Measurements from ENCODE around the gene TMEM170B. TPM values are rescaled to one million over a fixed set of nuclear protein-coding genes. Genes with fewer than 3 reads are reported as not detected.

Gene TMEM170B
- polyA plus RNA-seq (2013, experiment 1 of 2; ENCODE audit: insufficient read length): 0.45 TPM
- 0.70 TPM for polyA plus RNA-seq (2013, experiment 2 of 2; ENCODE audit: insufficient read length)

- peak; percentile 85 for DNase-seq
These were observed at the start of gene TMEM170B for GRCh38 chr6:11537229-11538051. TSS of gene TMEM170B (plus strand) at chr6:11537749. CDS start at chr6:11538278, 529 bp downstream.

- no peak for DNase-seq
These were observed 46.6 kb upstream of the TMEM170B start for GRCh38 chr6:11490996-11491395.

- DNase-seq: peak; percentile 46
These were observed 45.7 kb upstream of the TMEM170B start for GRCh38 chr6:11491596-11492463.

- DNase-seq: peak; percentile 63
These were observed 44.9 kb upstream of the TMEM170B start for GRCh38 chr6:11492464-11493290.

- no peak for DNase-seq
These were observed 43.6 kb upstream of the TMEM170B start for GRCh38 chr6:11493974-11494373.

- peak; percentile 20 for DNase-seq
These were observed 42.6 kb upstream of the TMEM170B start for GRCh38 chr6:11494786-11495564.

- DNase-seq: no peak
These were observed 41.9 kb upstream of the TMEM170B start for GRCh38 chr6:11495565-11496145.

GRCh38 chr6:11496152-11497060 lies 41.1 kb upstream of the TMEM170B start:
- DNase-seq: peak; percentile 84

- no peak for DNase-seq
These were observed 40.4 kb upstream of the TMEM170B start for GRCh38 chr6:11497107-11497506.

GRCh38 chr6:11497881-11498280 lies 39.7 kb upstream of the TMEM170B start:
- no peak for DNase-seq

GRCh38 chr6:11500008-11500407 lies 37.5 kb upstream of the TMEM170B start:
- DNase-seq: no peak

- no peak for DNase-seq
These were observed 28.1 kb upstream of the TMEM170B start for GRCh38 chr6:11509471-11509870.

GRCh38 chr6:11514672-11515071 lies 22.9 kb upstream of the TMEM170B start:
- DNase-seq: no peak

- no peak for DNase-seq
These were observed 21.8 kb upstream of the TMEM170B start for GRCh38 chr6:11515763-11516162.

GRCh38 chr6:11522812-11523605 lies 14.5 kb upstream of the TMEM170B start:
- DNase-seq: no peak

- DNase-seq: peak; percentile 12
These were observed 11.9 kb upstream of the TMEM170B start for GRCh38 chr6:11525468-11526155.

GRCh38 chr6:11526156-11526505 lies 11.4 kb upstream of the TMEM170B start:
- no peak for DNase-seq

- DNase-seq: no peak
These were observed 10.2 kb upstream of the TMEM170B start for GRCh38 chr6:11527274-11527870.

All from fibroblast of skin of scalp (primary cell).